ENCODE measurements around the gene YY1. TPM values are rescaled to one million over a fixed set of nuclear protein-coding genes. Genes with fewer than 3 reads are reported as not detected.

YY1 gene
- polyA plus RNA-seq, 4 donors = 24.0 to 80.2 (median 27.7) TPM

DNA sequence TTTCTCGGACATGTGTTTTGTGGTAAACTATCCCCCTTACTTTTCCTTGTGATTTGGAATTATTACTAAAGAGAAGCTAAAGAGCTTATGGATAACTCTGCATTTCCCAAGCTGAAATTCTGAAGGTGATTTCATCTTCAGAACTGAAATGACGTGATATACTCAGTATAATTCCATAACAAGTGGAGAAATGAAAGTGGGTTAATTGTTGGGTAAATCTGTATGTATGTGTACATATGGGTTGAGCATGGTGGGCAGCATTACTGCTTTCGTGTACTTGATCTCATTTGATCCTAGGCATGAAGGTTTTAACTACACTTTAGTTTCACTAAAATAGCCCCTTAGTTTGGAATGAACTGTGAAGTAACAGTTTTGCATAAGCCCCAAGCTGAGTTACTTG is 4.1 kb downstream of the YY1 start:
- H3K9me3 ChIP-seq (ENCODE audit: control insufficient read depth in 2 of 2, insufficient read depth in 1 of 2, low read depth in 1 of 2, low read length in 1 of 2) = no peaks in the 10 kb centered on the region
- H3K27me3 ChIP-seq (ENCODE audit: control insufficient read depth in 3 of 3, insufficient read depth in 3 of 3, low read length in 3 of 3) = no peaks in the 10 kb centered on the region
- H3K27ac ChIP-seq (ENCODE audit: low read depth in 1 of 3, low read length in 2 of 3) = no peak overlapping the region
- H3K4me1 ChIP-seq (ENCODE audit: control insufficient read depth in 3 of 3, insufficient read depth in 2 of 3, low read depth in 1 of 3, low read length in 2 of 3) = peaks cover 6 to 16% (median 12%) of the 10 kb centered on the region in 3 donors
- FAIRE-seq (no peak), DNase-seq (no peak)
- peaks cover 0 to 18% (median 0%) of the 10 kb centered on the region in 3 donors for H3K36me3 ChIP-seq (ENCODE audit: control insufficient read depth in 3 of 3, insufficient read depth in 2 of 3, low read depth in 1 of 3, low read length in 3 of 3)
- H3K4me3 ChIP-seq (ENCODE audit: low read depth in 1 of 3, low read length in 3 of 3) = no peak overlapping the region
- WGBS, 3 donors = 60 to 67% (median 66%) methylated on average over 3 of the region's 3 CpGs

DNA sequence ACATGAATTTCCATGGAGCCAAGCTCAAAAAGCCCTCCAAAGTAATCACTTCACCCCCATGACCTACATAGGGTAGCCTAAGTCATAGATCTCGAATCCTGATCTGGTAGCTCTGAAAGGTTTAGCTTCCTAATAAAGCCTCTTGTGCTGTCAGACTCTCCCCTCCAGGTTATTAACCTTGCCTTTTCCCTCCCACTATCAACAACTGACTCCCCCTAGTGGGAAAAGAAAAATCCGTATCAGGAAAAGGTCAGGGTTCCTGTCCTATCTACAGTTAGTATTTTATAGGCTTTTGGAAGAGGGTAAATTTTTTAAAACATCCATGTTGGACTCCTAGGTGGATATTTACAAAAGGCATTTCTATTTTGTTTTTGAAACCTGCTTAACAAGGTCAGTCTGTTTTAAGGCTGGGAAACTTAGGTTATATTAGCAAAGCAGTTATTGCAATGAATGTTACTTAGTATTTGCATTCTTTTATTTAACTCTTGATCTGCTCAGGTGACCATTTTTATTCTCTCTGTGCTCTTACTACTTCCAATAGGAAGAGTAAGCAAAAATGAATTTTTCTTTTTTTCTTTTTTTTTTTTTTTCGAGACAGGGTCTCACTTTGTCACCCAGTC is 8.0 kb downstream of the YY1 start:
- DNase-seq = peak; percentile 79 to 83
- Histone ChIP-seq H3K27ac (ENCODE audit: low read depth in 1 of 3, low read length in 2 of 3) (peak overlapping the region in 2 of 3 donors; percentile 37 to 68), H3K9me3 (ENCODE audit: control insufficient read depth in 2 of 2, insufficient read depth in 1 of 2, low read depth in 1 of 2, low read length in 1 of 2) (no peaks in the 10 kb centered on the region), H3K36me3 (ENCODE audit: control insufficient read depth in 3 of 3, insufficient read depth in 2 of 3, low read depth in 1 of 3, low read length in 3 of 3) (peaks cover 0 to 22% (median 0%) of the 10 kb centered on the region in 3 donors), H3K4me3 (ENCODE audit: low read depth in 1 of 3, low read length in 3 of 3) (no peak overlapping the region), H3K4me1 (ENCODE audit: control insufficient read depth in 3 of 3, insufficient read depth in 2 of 3, low read depth in 1 of 3, low read length in 2 of 3) (peaks cover 9 to 22% (median 21%) of the 10 kb centered on the region in 3 donors), H3K27me3 (ENCODE audit: control insufficient read depth in 3 of 3, insufficient read depth in 3 of 3, low read length in 3 of 3) (no peaks in the 10 kb centered on the region)
- no peak for FAIRE-seq
- WGBS, 3 donors = 8 to 27% (median 15%) methylated on average over 3 of the region's 3 CpGs

DNA sequence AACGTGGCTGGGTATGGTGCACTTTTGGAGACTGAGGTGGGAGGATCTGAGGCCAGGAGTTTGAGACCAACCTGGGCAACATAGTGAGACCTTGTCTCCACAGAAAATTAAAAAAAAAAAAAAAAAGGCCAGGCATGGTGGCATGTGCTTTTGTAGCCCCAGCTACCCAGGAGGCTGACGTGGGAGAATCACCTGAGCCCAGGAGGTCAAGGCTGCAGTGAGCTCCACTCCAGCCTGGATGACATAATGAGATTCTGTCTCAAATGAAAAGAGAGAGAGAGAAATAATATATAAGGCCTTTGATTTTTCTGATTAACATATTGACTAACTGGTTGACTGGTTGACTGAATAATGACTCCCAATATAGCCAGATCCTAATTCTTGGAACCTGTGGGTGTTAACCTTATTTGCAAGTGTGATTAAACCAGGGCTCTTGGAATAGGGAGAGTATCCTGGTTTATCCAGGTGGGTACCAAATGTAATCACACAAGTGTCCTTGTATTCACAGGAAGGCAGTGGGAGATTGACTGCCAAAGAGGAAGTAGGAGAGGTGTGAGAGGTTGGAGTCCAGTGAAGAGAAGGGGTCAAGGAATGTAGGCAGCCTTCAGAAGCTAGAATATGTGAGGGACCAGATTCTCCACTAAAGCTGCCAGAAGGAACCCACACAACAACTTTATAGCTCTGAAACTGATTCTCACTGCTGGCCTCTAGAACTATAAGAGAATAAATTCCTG is 12.0 kb downstream of the YY1 start:
- DNase-seq (peak in 1 of 2 donors; percentile 43), FAIRE-seq (no peak)
- Histone ChIP-seq H3K36me3 (ENCODE audit: control insufficient read depth in 3 of 3, insufficient read depth in 2 of 3, low read depth in 1 of 3, low read length in 3 of 3) (peaks cover 0 to 14% (median 0%) of the 10 kb centered on the region in 3 donors), H3K27me3 (ENCODE audit: control insufficient read depth in 3 of 3, insufficient read depth in 3 of 3, low read length in 3 of 3) (no peaks in the 10 kb centered on the region), H3K4me1 (ENCODE audit: control insufficient read depth in 3 of 3, insufficient read depth in 2 of 3, low read depth in 1 of 3, low read length in 2 of 3) (peaks cover 9 to 21% (median 15%) of the 10 kb centered on the region in 3 donors), H3K4me3 (ENCODE audit: low read depth in 1 of 3, low read length in 3 of 3) (no peak overlapping the region), H3K27ac (ENCODE audit: low read depth in 1 of 3, low read length in 2 of 3) (no peak overlapping the region), H3K9me3 (ENCODE audit: control insufficient read depth in 2 of 2, insufficient read depth in 1 of 2, low read depth in 1 of 2, low read length in 1 of 2) (no peaks in the 10 kb centered on the region)
- 72 to 83% (median 76%) methylated on average over 2 of the region's 2 CpGs for WGBS, 3 donors

DNA sequence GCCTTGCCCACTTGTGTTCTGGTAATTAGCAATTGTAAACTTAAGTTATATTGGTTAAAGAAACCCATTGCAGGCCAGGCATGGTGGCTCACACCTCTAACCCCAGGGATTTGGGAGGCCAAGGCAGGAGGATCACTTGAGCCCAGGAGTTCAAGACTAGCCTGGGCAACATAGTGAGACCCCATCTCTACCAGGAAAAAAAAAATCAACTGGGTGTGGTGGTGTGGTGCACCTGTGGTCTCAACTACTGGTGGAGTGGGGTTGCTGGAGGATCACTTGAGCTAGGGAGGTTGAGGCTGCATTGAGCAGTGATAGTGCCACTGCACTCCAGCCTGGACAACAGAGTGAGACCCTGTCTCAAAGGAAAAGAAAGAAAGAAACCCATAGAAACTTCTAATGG is 13.7 kb downstream of the YY1 start:
- Histone ChIP-seq H3K36me3 (ENCODE audit: control insufficient read depth in 3 of 3, insufficient read depth in 2 of 3, low read depth in 1 of 3, low read length in 3 of 3) (peaks cover 0 to 8% (median 0%) of the 10 kb centered on the region in 3 donors), H3K4me3 (ENCODE audit: low read depth in 1 of 3, low read length in 3 of 3) (no peak overlapping the region), H3K27ac (ENCODE audit: low read depth in 1 of 3, low read length in 2 of 3) (no peak overlapping the region), H3K9me3 (ENCODE audit: control insufficient read depth in 2 of 2, insufficient read depth in 1 of 2, low read depth in 1 of 2, low read length in 1 of 2) (no peaks in the 10 kb centered on the region), H3K4me1 (ENCODE audit: control insufficient read depth in 3 of 3, insufficient read depth in 2 of 3, low read depth in 1 of 3, low read length in 2 of 3) (peaks cover 3 to 13% (median 6%) of the 10 kb centered on the region in 3 donors), H3K27me3 (ENCODE audit: control insufficient read depth in 3 of 3, insufficient read depth in 3 of 3, low read length in 3 of 3) (no peaks in the 10 kb centered on the region)
- FAIRE-seq = no peak
- DNase-seq = no peak

GRCh38 chr14:100256339-100256895 is 17.5 kb downstream of the YY1 start:
- Histone ChIP-seq H3K9me3 (ENCODE audit: control insufficient read depth in 2 of 2, insufficient read depth in 1 of 2, low read depth in 1 of 2, low read length in 1 of 2) (no peaks in the 10 kb centered on the region), H3K27me3 (ENCODE audit: control insufficient read depth in 3 of 3, insufficient read depth in 3 of 3, low read length in 3 of 3) (no peaks in the 10 kb centered on the region), H3K4me1 (ENCODE audit: control insufficient read depth in 3 of 3, insufficient read depth in 2 of 3, low read depth in 1 of 3, low read length in 2 of 3) (peaks cover 0 to 17% (median under 1%) of the 10 kb centered on the region in 3 donors), H3K4me3 (ENCODE audit: low read depth in 1 of 3, low read length in 3 of 3) (no peak overlapping the region), H3K36me3 (ENCODE audit: control insufficient read depth in 3 of 3, insufficient read depth in 2 of 3, low read depth in 1 of 3, low read length in 3 of 3) (peaks cover 0 to 2% (median 0%) of the 10 kb centered on the region in 3 donors), H3K27ac (ENCODE audit: low read depth in 1 of 3, low read length in 2 of 3) (no peak overlapping the region)
- FAIRE-seq = no peak
- WGBS, 3 donors = 87 to 90% (median 89%) methylated on average over 3 of the region's 3 CpGs
- no peak for DNase-seq

DNA sequence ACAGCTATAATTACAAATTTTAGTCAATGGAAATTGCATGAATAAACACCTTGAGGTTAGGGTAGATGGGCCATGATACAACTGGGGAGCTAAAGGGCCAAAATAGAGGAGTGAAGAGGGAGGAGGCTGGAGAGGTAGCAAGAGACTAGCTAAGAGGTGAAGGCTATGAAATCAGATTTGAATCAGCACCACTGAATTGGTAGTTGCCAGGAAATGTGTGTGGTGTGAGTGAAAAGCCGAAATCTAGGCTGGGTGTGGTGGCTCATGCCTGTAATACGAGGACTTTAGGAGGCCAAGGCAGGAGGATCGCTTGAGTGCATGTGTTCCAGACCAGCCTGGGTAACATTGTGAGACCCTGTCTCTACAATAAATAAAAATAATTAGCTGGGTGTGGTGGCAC is 22.7 kb downstream of the YY1 start:
- peaks cover 8 to 40% (median 11%) of the 10 kb centered on the region in 3 donors for H3K36me3 ChIP-seq (ENCODE audit: control insufficient read depth in 3 of 3, insufficient read depth in 2 of 3, low read depth in 1 of 3, low read length in 3 of 3)
- H3K9me3 ChIP-seq (ENCODE audit: control insufficient read depth in 2 of 2, insufficient read depth in 1 of 2, low read depth in 1 of 2, low read length in 1 of 2) = no peaks in the 10 kb centered on the region
- WGBS, 3 donors = 67 to 87% (median 78%) methylated on average over 3 of the region's 3 CpGs
- H3K27me3 ChIP-seq (ENCODE audit: control insufficient read depth in 3 of 3, insufficient read depth in 3 of 3, low read length in 3 of 3) = no peaks in the 10 kb centered on the region
- no peak overlapping the region for H3K4me3 ChIP-seq (ENCODE audit: low read depth in 1 of 3, low read length in 3 of 3)
- peaks cover 0 to 14% (median 0%) of the 10 kb centered on the region in 3 donors for H3K4me1 ChIP-seq (ENCODE audit: control insufficient read depth in 3 of 3, insufficient read depth in 2 of 3, low read depth in 1 of 3, low read length in 2 of 3)
- DNase-seq (no peak), FAIRE-seq (no peak)
- H3K27ac ChIP-seq (ENCODE audit: low read depth in 1 of 3, low read length in 2 of 3) = no peak overlapping the region

DNA sequence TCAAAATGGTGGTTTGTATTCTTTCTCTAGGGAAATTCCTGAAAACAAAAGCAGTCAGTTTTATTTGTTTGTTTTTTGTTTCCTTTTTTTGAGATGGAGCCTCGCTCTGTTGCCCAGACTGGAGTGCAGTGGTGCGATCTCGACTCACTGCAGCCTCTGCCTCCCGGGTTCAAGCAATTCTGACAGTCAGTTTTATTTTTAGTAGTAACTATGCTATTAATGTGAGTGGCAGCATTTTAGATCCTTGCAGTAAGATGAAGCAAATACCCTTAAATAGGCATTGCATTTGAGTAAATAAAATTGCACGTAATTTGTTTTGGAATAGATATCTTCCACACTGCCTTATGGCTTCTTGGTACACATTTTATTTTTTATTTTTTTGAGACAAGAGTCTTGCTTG is 23.6 kb downstream of the YY1 start:
- Histone ChIP-seq H3K4me3 (ENCODE audit: low read depth in 1 of 3, low read length in 3 of 3) (no peak overlapping the region), H3K27me3 (ENCODE audit: control insufficient read depth in 3 of 3, insufficient read depth in 3 of 3, low read length in 3 of 3) (no peaks in the 10 kb centered on the region), H3K9me3 (ENCODE audit: control insufficient read depth in 2 of 2, insufficient read depth in 1 of 2, low read depth in 1 of 2, low read length in 1 of 2) (no peaks in the 10 kb centered on the region), H3K4me1 (ENCODE audit: control insufficient read depth in 3 of 3, insufficient read depth in 2 of 3, low read depth in 1 of 3, low read length in 2 of 3) (peaks cover 0 to 10% (median 0%) of the 10 kb centered on the region in 3 donors), H3K36me3 (ENCODE audit: control insufficient read depth in 3 of 3, insufficient read depth in 2 of 3, low read depth in 1 of 3, low read length in 3 of 3) (peaks cover 8 to 40% (median 11%) of the 10 kb centered on the region in 3 donors), H3K27ac (ENCODE audit: low read depth in 1 of 3, low read length in 2 of 3) (no peak overlapping the region)
- DNase-seq (no peak), FAIRE-seq (no peak)
- 70 to 85% (median 85%) methylated on average over 5 of the region's 5 CpGs for WGBS, 3 donors

DNA sequence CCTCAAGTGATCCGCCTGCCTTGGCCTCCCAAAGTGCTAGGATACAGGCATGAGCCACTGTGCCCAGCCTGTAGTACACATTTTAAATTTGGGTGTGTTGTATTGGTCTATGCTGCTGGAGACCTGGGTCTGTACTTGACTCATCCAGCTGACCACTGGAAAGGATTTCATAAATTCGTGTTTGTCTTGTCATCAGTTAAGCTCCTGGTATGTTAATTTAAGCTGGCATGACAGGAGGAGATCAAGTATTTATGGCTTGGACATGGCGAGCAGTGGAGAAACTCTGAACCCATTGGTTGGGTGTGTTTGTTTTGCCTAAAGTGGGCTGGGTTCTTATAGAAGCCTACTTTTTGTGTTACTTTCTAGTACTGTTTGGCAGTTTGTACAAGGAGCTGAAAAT is 24.2 kb downstream of the YY1 start:
- Histone ChIP-seq H3K27ac (ENCODE audit: low read depth in 1 of 3, low read length in 2 of 3) (no peak overlapping the region), H3K4me1 (ENCODE audit: control insufficient read depth in 3 of 3, insufficient read depth in 2 of 3, low read depth in 1 of 3, low read length in 2 of 3) (peaks cover 0 to 10% (median 0%) of the 10 kb centered on the region in 3 donors), H3K27me3 (ENCODE audit: control insufficient read depth in 3 of 3, insufficient read depth in 3 of 3, low read length in 3 of 3) (no peaks in the 10 kb centered on the region), H3K4me3 (ENCODE audit: low read depth in 1 of 3, low read length in 3 of 3) (no peak overlapping the region), H3K36me3 (ENCODE audit: control insufficient read depth in 3 of 3, insufficient read depth in 2 of 3, low read depth in 1 of 3, low read length in 3 of 3) (peaks cover 8 to 43% (median 11%) of the 10 kb centered on the region in 3 donors), H3K9me3 (ENCODE audit: control insufficient read depth in 2 of 2, insufficient read depth in 1 of 2, low read depth in 1 of 2, low read length in 1 of 2) (no peaks in the 10 kb centered on the region)
- WGBS, 3 donors = 62 to 68% (median 68%) methylated on average over 3 of the region's 3 CpGs
- DNase-seq (no peak), FAIRE-seq (no peak)
